Hindlimb muscle (tissue), 1 donor: Measurements from ENCODE around the gene PILRA. TPM values are rescaled to one million over a fixed set of nuclear protein-coding genes. Genes with fewer than 3 reads are reported as not detected.
"Not testable (repeated sequence)": the region's sequence is repeated elsewhere in the genome, so short reads cannot be mapped to it uniquely, and the experiment has no call there.

Source experiments
- DNase-seq: peaks from one replicate; pipeline ENCODE4 v3.0.0-alpha.2; 2013
- polyA plus RNA-seq: library from polyadenylated mRNA; unstranded; fragments of 120-200 nt; gene quantifications from one replicate; pipeline ENCODE4 v1.2.1, GENCODE V29; 2013; ENCODE audit not compliant: insufficient read length

The PILRA gene
- 5.2 TPM for polyA plus RNA-seq

GRCh38 chr7:100373261-100373831, at the start of gene PILRA:
Gene PILRA, plus strand, starts transcription at chr7:100373487. Its CDS starts 170 bp downstream, at chr7:100373657.
- DNase-seq = no peak

- DNase-seq = not testable (repeated sequence)
Observed at GRCh38 chr7:100324194-100324593, 49.1 kb upstream of the PILRA start.

- not testable (repeated sequence) for DNase-seq
Observed at GRCh38 chr7:100325671-100326070, 47.6 kb upstream of the PILRA start.

DNA sequence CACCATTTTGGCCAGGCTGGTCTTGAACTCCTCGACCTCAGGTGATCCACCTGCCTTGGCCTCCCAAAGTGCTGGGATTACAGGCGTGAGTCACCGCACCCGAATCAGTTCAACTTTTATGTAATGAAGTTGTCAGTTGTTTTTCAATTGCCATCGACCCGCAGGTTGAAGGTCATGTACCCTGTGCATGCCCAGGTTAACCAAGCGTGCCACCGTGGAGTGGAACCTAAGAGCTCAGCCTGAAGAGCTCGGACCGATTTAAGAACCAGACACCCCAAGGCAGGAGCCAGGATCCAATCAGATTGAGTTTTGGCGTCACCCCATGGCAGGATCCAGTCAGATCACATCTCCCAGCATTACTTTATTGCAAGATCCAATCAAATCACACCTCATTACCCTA, 46.4 kb upstream of the PILRA start:
- DNase-seq = not testable (repeated sequence)

DNA sequence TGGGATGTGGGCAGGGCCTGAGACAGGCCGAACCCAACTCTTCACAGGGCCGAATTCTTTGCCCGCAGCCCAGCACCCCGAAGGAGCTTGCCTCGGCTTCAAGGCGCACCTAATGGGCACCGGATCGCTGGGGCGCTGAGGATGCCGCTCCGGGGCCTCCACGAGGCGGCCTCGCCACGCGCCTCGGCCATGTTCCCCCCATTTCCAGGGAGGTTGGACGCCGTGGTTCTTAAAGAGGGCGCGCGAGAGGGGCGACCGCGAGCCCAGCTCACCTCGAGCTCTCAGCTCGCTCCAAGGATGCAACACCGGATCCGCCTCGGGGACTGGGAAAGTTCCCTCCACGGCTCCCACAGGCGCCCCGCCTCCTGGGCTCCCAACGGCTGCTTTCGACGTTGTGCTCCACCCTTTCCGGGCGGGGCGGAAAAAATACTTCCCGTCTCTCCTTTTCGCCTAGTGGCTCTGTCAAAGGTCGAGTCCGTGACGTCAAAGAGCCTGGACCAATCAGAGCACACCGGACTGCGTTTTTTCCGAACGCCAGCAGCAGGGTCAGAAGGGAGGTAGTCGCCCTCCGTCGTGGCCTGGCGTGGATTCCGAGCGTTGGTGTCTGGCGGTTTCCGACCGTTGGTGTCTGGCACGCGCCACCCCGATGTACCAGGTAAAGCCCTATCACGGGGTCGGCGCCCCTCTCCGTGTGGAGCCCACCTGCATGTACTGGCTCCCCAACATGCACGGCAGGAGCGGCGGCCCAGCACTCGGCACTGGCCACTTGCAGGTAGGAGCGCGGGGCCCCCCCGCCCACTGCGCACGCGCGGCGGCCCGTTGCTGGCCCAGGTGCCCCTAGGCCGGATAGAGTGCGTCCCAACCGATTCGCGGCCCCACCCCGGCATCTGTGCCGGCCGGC, 37.5 kb upstream of the PILRA start:
- peak; percentile 87 for DNase-seq

DNA sequence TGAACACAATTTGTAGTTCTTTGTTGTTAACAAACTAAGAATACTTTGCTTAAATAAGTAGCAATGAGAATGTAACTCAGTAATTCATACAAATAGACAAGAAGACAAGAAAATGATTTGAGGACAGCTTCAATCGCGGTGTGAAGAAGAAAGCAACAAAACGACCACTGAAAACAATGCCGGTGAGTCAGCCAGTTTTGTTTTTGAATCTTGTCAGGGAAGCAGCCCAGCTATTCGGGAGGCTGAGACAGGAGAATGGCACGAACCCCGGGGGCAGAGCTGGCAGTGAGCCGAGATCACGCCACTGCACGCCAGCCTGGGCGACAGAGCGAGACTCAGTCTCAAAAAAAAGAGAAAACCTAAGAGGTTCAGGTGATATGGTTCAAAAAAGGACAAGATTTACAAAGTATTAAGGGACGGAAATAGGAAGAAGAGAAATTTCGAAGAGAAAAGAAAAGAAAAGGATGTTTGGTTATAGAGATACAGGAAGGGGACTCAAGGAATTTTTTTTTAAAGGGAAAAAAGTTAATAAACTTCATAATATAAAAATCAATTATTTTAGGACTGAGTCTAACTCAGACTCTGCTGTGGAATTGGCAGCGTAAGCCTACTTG, 35.1 kb upstream of the PILRA start:
- not testable (repeated sequence) for DNase-seq

DNA sequence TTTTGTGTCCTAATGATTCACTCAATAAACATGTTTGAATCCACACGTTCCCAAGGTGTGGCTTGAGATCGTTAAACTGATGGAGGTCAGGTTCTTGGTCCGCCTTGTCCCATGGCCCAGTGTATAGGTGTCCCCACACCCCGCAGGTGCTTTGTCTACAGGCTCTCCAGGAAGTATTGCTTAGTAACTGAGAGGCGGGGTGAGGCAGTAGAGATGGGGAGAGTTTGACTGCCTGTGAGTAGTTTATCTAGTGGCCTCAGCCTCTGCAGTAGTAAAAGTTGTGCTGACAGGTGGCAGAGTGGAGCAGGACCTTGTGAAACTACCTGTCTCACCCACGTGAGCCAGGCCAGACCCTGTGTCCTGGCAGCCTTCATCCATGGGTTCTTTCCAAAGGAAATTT, 32.0 kb upstream of the PILRA start:
- not testable (repeated sequence) for DNase-seq

DNA sequence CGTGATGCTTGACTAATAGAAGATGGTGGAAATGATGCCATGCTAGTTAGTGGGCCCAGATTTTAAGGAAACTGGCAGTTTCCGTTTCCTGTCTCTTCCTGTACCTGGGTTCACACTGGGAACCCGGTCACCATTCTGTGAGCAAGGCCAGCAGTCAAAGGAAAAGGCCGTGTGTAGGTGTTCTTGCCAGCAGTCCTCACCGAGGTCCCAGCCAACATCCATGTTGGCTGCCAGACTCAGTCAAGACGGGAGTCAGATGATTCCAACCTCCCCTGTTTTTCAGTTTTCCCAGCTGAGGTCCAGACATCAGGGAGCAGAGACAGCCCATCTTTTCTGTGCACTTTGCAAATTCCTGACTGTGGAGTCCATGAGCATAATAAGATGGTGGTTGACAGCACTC, 30.5 kb upstream of the PILRA start:
- DNase-seq = no peak

DNA sequence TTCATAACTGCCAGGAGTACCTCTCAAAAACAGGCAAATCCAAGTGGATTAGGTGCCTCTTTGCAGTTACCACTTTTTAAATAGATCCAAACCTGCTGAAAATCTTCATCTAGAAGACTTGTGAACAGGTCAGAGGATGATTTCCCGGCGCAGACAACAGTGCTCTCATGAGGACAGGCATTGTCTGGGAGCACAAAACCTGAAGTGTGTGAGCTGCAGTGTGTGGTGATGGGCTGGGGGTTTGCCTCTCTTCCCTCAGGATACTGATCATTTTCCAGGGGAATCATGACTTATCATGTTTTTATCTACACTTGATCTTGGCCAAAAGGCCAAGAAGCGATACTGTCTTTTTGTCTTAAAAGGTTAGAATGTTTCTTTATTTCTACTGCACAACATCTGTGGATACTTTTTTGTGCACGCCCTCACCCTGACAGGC, 29.1 kb upstream of the PILRA start:
- not testable (repeated sequence) for DNase-seq

DNA sequence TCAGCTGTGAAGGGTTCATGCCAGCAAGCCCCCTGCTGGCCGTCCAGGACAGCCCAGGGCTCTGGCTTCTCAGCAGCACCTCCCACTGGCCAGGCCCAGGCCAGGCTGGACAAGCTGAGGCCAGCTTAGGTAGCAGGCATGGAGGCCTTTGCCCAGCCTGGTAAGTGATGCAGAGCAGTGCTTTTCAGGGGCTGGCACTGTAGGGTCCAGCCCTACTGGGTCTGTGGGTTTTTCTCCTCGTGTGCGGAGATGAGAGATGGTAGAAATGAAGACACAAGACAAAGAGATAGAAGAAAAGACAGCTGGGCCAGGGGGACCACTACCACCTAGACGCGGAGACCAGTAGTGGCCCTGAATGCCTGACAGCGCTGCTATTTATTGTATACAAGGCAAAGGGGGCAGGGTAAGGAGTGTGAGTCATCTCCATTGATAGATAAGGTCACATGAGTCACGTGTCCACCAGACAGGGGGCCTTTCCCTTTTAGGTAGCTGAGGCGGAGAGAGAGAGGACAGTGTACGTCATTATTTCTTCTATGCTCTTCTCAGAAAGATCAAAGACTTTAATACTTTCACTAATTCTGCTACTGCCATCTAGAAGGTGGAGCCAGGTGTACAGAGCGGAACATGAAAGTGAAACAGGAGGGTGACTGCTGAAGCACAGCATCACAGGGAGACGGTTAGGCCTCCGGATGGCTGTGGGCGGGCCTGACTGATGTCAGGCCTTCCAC, 28.6 kb upstream of the PILRA start:
- not testable (repeated sequence) for DNase-seq

- DNase-seq = not testable (repeated sequence)
Observed at GRCh38 chr7:100345288-100345672, 28.0 kb upstream of the PILRA start.

GRCh38 chr7:100346921-100347320, 26.4 kb upstream of the PILRA start:
- no peak for DNase-seq

GRCh38 chr7:100348805-100349204, 24.5 kb upstream of the PILRA start:
- DNase-seq = no peak

DNA sequence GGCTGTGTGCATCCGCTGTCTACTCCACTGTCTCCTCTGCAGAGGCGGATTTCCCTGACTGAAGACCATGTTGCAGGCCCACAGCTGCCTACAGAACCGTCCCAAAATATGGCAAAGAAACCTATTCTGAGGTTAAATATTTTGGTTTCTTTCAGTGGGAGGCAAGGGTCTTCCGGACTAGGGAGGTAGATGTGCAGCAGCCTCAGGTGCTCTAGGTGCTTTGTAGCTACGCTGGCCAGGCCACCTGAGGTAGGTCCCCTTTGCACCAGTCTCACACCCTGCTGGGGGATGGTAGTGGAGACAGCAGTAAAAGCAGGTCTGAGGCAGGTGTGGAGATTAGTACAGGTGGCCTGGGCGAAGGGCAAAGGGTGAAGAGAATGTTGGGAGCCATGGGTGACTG, 23.5 kb upstream of the PILRA start:
- DNase-seq = no peak

GRCh38 chr7:100351657-100352058, 21.6 kb upstream of the PILRA start:
- DNase-seq = no peak

DNA sequence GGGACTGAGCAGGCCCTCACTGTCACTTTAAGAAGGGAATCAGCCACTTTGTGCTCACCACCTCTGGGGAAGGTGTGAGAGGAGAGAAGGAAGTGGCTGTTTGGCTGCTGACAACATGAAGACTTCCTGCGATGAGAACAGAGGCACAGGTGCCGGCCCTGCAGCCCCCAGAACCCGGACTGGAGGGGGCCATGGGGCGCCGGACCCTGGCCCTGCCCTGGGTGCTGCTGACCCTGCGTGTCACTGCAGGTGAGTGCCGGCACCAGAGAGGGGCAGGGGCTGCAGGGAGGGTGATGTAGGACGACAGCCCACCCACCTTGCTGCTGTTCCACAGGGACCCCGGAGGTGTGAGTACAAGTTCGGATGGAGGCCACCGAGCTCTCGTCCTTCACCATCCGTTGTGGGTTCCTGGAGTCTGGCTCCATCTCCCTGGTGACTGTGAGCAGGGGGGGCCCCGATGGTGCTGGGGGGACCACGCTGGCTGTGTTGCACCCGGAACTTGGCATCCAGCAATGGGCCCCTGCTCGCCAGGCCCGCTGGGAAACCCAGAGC, 21.0 kb upstream of the PILRA start:
- not testable (repeated sequence) for DNase-seq

DNA sequence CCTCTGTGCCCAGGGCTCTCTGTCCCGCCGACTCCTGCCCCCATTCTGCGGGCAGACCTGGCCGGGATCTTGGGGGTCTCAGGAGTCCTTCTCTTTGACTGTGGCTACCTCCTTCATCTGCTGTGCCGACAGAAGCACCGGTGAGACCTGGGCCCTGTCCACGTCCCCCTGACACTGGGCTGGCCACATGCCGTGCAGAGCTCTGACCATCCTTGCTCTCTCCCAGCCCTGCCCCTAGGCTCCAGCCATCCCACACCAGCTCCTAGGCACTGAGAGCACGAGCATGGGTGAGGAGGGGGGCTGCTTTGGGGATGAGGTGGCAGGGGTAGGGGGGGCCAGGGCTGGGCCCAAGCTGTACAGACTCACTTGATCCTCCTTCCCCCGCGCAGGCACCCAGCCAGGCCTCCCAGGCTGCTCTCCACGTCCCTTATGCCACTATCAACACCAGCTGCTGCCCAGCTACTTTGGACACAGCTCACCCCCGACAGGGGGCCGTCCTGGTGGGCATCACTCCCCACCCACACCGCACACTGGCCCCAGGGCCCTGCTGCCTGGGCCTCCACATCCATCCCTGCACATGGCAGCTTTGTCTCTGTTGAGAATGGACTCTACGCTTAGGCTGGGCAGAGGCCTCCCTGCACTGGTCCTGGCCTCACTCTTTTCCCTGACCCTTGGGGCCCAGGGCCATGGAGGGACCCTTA, 20.2 kb upstream of the PILRA start:
- DNase-seq = no peak

DNA sequence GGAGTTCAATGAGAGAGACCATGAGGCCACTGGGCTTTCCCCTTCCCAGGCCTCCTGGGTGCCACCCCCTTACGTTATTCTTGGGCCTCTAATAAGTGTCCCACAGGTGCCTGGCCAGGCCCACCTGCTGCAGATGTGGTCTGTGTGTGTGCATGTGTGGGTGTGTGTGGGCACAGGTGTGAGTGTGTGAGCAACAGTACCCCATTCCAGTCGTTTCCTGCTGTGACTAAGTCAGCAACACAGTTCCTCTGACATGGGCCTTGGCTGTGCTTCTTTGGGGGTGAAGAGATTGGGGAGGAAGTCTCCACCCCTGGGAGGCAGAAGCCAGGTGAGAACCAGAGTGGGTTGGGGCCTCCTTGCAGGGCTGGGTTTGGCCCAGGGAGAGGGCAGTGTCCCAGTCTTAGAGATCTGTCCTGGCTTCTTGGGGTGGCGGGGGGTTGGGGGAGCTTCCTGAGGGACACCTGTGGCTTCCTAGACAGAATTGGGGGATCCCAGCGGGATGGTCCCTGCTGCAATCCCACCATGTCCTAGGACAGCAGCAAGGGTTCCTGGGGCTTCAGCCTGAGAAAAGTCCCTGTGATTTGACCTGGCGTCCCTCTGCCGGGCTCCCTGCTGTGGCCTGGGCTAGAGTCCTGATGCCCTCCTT, 19.5 kb upstream of the PILRA start:
- no peak for DNase-seq

- DNase-seq = no peak
Observed at GRCh38 chr7:100356416-100357068, 16.7 kb upstream of the PILRA start.

GRCh38 chr7:100357131-100357561, 16.1 kb upstream of the PILRA start:
- DNase-seq = no peak
